Measurements from ENCODE around the gene PAXX.

DNA sequence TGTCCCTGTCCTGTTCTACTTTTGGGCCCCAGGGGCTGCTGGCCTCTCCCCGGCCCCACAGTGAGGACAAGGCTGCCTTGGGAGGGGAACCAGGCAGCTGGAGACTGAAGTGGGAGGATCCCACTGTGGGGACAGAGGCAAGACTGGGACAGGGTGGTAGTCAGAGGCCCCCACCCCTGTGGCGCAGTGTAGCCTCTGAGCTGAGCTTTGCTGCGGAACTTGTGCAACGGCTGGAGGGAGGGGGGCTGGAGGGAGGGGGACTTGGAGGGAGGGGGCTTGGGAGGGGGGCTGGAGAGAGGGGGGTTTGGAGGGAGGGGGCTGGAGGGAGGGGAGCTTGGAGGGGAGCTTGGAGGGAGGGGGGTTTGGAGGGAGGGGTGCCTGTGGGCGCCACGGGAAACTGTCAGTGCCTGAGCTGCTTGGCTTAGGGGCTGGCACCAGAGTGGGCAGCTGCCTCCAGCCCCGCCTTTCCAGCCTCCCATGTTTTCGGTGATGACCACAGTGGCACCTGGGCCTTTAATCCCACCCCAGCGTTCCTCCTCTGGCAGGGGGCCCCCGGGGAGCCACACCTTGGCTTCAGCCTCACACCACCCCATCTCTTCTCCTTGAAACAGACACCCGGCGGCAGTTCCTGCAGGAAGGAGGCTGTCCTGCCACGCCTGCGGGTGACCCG lies 42.0 kb downstream of the PAXX start:
- TF ChIP-seq, protein P1, sequence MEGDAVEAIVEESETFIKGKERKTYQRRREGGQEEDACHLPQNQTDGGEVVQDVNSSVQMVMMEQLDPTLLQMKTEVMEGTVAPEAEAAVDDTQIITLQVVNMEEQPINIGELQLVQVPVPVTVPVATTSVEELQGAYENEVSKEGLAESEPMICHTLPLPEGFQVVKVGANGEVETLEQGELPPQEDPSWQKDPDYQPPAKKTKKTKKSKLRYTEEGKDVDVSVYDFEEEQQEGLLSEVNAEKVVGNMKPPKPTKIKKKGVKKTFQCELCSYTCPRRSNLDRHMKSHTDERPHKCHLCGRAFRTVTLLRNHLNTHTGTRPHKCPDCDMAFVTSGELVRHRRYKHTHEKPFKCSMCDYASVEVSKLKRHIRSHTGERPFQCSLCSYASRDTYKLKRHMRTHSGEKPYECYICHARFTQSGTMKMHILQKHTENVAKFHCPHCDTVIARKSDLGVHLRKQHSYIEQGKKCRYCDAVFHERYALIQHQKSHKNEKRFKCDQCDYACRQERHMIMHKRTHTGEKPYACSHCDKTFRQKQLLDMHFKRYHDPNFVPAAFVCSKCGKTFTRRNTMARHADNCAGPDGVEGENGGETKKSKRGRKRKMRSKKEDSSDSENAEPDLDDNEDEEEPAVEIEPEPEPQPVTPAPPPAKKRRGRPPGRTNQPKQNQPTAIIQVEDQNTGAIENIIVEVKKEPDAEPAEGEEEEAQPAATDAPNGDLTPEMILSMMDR (IDR thresholded peaks at IDR 0.05; ENCODE audit: low read length) = no peak
- no peak for TF ChIP-seq EZH2 (IDR thresholded peaks at IDR 0.05; ENCODE audit: borderline replicate concordance, low read length)

Measured in OCI-LY1 (cell line).